ENCODE results near the gene SPA17. TPM values are rescaled to one million over a fixed set of nuclear protein-coding genes. Genes with fewer than 3 reads are reported as not detected.

SPA17 gene
- polyA plus RNA-seq, 3 donors from 2014 or later = 0.36 to 1.2 TPM; not detected in 1

GRCh38 chr11:124644426-124645280, 29.1 kb upstream of the SPA17 start:
- DNase-seq = peak; percentile 22 to 28 (median 28)
- no peak overlapping the region for H3K27ac Mint-ChIP-seq
- no peaks in the 10 kb centered on the region for H3K9me3 Mint-ChIP-seq
- H3K36me3 Mint-ChIP-seq = no peaks in the 10 kb centered on the region
- no peak overlapping the region for H3K4me3 Mint-ChIP-seq
- no peaks in the 10 kb centered on the region for H3K4me1 Mint-ChIP-seq
- peaks cover 0 to 2% (median 0%) of the 10 kb centered on the region in 3 donors for H3K27me3 Mint-ChIP-seq (ENCODE audit: low read depth in 3 of 3)

DNA sequence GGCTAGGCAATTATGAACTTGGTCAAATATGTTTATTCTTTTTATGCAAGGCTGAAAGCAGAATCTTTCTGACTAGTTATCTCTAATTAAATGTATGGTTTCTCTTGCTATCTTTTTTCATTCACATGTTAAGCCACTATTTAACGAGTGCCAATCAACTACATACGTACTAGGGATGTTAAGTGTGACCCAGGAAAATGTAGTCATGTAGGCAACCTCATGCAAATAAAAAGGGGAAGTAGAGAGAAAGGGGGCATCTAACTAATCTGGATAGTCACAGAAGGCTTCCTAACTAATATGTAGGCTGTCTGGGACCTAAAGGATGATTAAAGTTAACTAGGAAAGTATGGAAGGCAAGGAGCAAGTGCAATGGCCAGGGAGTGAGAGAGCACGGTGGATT, 27.6 kb upstream of the SPA17 start:
- DNase-seq = no peak
- H3K9me3 Mint-ChIP-seq = no peaks in the 10 kb centered on the region
- H3K36me3 Mint-ChIP-seq = peaks cover 0 to 4% (median 0%) of the 10 kb centered on the region in 3 donors
- H3K27me3 Mint-ChIP-seq (ENCODE audit: low read depth in 3 of 3) = peaks cover 0 to 2% (median 0%) of the 10 kb centered on the region in 3 donors
- no peaks in the 10 kb centered on the region for H3K4me1 Mint-ChIP-seq
- H3K27ac Mint-ChIP-seq = no peak overlapping the region
- H3K4me3 Mint-ChIP-seq = no peak overlapping the region

GRCh38 chr11:124648610-124649009, 25.1 kb upstream of the SPA17 start:
- no peaks in the 10 kb centered on the region for H3K4me1 Mint-ChIP-seq
- peaks cover 0 to 14% (median 0%) of the 10 kb centered on the region in 3 donors for H3K36me3 Mint-ChIP-seq
- no peak overlapping the region for H3K27ac Mint-ChIP-seq

GRCh38 chr11:124656774-124657630, 16.7 kb upstream of the SPA17 start:
- Mint-ChIP-seq H3K27ac (no peak overlapping the region), H3K4me1 (no peaks in the 10 kb centered on the region), H3K27me3 (ENCODE audit: low read depth in 3 of 3) (no peaks in the 10 kb centered on the region), H3K4me3 (no peak overlapping the region), H3K36me3 (peaks cover 0 to 17% (median 3%) of the 10 kb centered on the region in 3 donors), H3K9me3 (no peaks in the 10 kb centered on the region)
- no peak for DNase-seq

More at GRCh38 chr11:124648610-124649009, 25.1 kb upstream of the SPA17 start:
- no peak overlapping the region for H3K4me3 Mint-ChIP-seq
- H3K9me3 Mint-ChIP-seq = no peaks in the 10 kb centered on the region
- H3K27me3 Mint-ChIP-seq (ENCODE audit: low read depth in 3 of 3) = peaks cover 0 to 2% (median 0%) of the 10 kb centered on the region in 3 donors
- DNase-seq = no peak

- H3K36me3 Mint-ChIP-seq = peaks cover 0 to 14% (median 3%) of the 10 kb centered on the region in 3 donors
- no peak overlapping the region for H3K4me3 Mint-ChIP-seq
- no peak for DNase-seq
- no peaks in the 10 kb centered on the region for H3K9me3 Mint-ChIP-seq
- no peaks in the 10 kb centered on the region for H3K27me3 Mint-ChIP-seq (ENCODE audit: low read depth in 3 of 3)
- H3K4me1 Mint-ChIP-seq = no peaks in the 10 kb centered on the region
- H3K27ac Mint-ChIP-seq = no peak overlapping the region
Observed at GRCh38 chr11:124657904-124658303, 15.8 kb upstream of the SPA17 start.

DNA sequence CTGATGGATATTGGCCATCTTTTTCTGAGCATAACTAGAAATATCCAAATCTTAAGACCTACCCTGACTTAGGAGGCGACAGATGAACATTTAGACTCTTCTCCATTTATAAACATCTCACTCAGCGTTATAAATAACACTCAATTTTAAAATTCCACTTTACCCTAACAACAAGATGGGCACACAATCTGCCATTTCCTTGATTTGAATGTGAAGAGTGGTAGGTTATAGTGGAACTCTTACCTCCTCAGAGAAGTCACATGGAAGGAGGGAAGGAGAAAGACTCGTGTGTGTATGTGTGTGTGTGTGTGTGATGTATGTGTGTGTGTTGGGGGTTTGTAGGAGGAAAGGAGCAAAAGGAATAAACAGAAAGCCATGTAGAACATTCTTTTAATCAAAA, 15.2 kb upstream of the SPA17 start:
- Mint-ChIP-seq H3K27ac (no peak overlapping the region), H3K4me1 (no peaks in the 10 kb centered on the region), H3K36me3 (peaks cover 0 to 8% (median 3%) of the 10 kb centered on the region in 3 donors), H3K9me3 (no peaks in the 10 kb centered on the region), H3K27me3 (ENCODE audit: low read depth in 3 of 3) (no peaks in the 10 kb centered on the region), H3K4me3 (no peak overlapping the region)
- DNase-seq = no peak

GRCh38 chr11:124658986-124659385, 14.7 kb upstream of the SPA17 start:
- no peak overlapping the region for H3K27ac Mint-ChIP-seq
- DNase-seq = no peak
- no peaks in the 10 kb centered on the region for H3K9me3 Mint-ChIP-seq
- no peaks in the 10 kb centered on the region for H3K4me1 Mint-ChIP-seq
- peaks cover 0 to 7% (median 3%) of the 10 kb centered on the region in 3 donors for H3K36me3 Mint-ChIP-seq
- peaks cover 0 to 1% (median 0%) of the 10 kb centered on the region in 3 donors for H3K27me3 Mint-ChIP-seq (ENCODE audit: low read depth in 3 of 3)
- no peak overlapping the region for H3K4me3 Mint-ChIP-seq

- no peaks in the 10 kb centered on the region for H3K9me3 Mint-ChIP-seq
- peaks cover 0 to 4% (median 3%) of the 10 kb centered on the region in 3 donors for H3K36me3 Mint-ChIP-seq
- no peak for DNase-seq
- H3K4me1 Mint-ChIP-seq = no peaks in the 10 kb centered on the region
- no peak overlapping the region for H3K27ac Mint-ChIP-seq
- H3K27me3 Mint-ChIP-seq (ENCODE audit: low read depth in 3 of 3) = peaks cover 0 to 1% (median 0%) of the 10 kb centered on the region in 3 donors
- H3K4me3 Mint-ChIP-seq = no peak overlapping the region
Observed at GRCh38 chr11:124661553-124661952, 12.2 kb upstream of the SPA17 start.

GRCh38 chr11:124662106-124662505, 11.6 kb upstream of the SPA17 start:
- Mint-ChIP-seq H3K27me3 (ENCODE audit: low read depth in 3 of 3) (peaks cover 0 to 1% (median 0%) of the 10 kb centered on the region in 3 donors), H3K36me3 (peaks cover 0 to 4% (median 3%) of the 10 kb centered on the region in 3 donors), H3K9me3 (no peaks in the 10 kb centered on the region), H3K27ac (no peak overlapping the region), H3K4me3 (no peak overlapping the region), H3K4me1 (no peaks in the 10 kb centered on the region)
- DNase-seq = no peak

DNA sequence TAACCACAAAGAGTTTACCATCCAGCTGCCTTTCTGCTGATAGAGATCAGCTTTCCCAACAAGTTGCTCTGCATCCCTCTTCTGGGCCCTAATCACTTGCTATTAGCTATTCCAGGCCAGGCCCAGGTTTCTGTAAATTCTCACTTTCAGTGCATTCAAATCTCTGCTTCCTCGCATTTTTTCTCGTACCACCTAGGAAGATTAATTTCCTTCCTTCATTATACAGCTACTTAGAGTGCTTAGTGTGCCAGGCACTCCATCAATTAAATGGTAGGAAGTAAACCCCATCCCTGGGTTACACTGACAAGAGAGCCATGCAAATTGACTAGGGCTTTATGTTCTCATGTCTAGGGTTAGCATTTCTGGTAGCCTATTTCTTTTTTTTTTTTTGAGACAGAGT, 9.8 kb upstream of the SPA17 start:
- Mint-ChIP-seq H3K27ac (no peak overlapping the region), H3K36me3 (peaks cover 0 to 4% (median 3%) of the 10 kb centered on the region in 3 donors), H3K4me3 (no peak overlapping the region)

GRCh38 chr11:124667601-124668000, 6.1 kb upstream of the SPA17 start:
- peaks cover under 1 to 1% of the 10 kb centered on the region in 2 donors for H3K4me1 Mint-ChIP-seq
- peaks cover 0 to 6% (median 5%) of the 10 kb centered on the region in 3 donors for H3K27me3 Mint-ChIP-seq (ENCODE audit: low read depth in 3 of 3)
- DNase-seq = no peak
- H3K27ac Mint-ChIP-seq = no peak overlapping the region
- no peaks in the 10 kb centered on the region for H3K9me3 Mint-ChIP-seq
- H3K4me3 Mint-ChIP-seq = no peak overlapping the region
- no peaks in the 10 kb centered on the region for H3K36me3 Mint-ChIP-seq

More for the DNA sequence above, 9.8 kb upstream of the SPA17 start:
- Mint-ChIP-seq H3K9me3 (no peaks in the 10 kb centered on the region), H3K27me3 (ENCODE audit: low read depth in 3 of 3) (peaks cover 0 to 1% (median 0%) of the 10 kb centered on the region in 3 donors), H3K4me1 (no peaks in the 10 kb centered on the region)
- DNase-seq = no peak

GRCh38 chr11:124669193-124669592, 4.5 kb upstream of the SPA17 start:
- no peak overlapping the region for H3K4me3 Mint-ChIP-seq
- H3K4me1 Mint-ChIP-seq = peaks cover 12 to 13% of the 10 kb centered on the region in 2 donors

GRCh38 chr11:124670732-124671131, 3.0 kb upstream of the SPA17 start:
- Mint-ChIP-seq H3K27ac (peak overlapping the region in 1 of 6 donors; percentile 13), H3K36me3 (no peaks in the 10 kb centered on the region), H3K9me3 (no peaks in the 10 kb centered on the region), H3K4me1 (peaks cover 19 to 21% of the 10 kb centered on the region in 2 donors), H3K4me3 (no peak overlapping the region), H3K27me3 (ENCODE audit: low read depth in 3 of 3) (peaks cover 14 to 27% (median 21%) of the 10 kb centered on the region in 3 donors)
- no peak for DNase-seq

More at GRCh38 chr11:124669193-124669592, 4.5 kb upstream of the SPA17 start:
- H3K9me3 Mint-ChIP-seq = no peaks in the 10 kb centered on the region
- peaks cover 12 to 19% (median 19%) of the 10 kb centered on the region in 3 donors for H3K27me3 Mint-ChIP-seq (ENCODE audit: low read depth in 3 of 3)
- peak; percentile 53 to 60 (median 55) for DNase-seq
- no peak overlapping the region for H3K27ac Mint-ChIP-seq
- no peaks in the 10 kb centered on the region for H3K36me3 Mint-ChIP-seq

Measured in immature natural killer cell (primary cell).